Endothelial cell of umbilical vein (primary cell): ENCODE results near the gene ALPL. TPM values are rescaled to one million over a fixed set of nuclear protein-coding genes. Genes with fewer than 3 reads are reported as not detected.

Experiments used
- BruUV-seq: library from RNA; stranded (reverse); fragments of 400-500 nt; replicated peaks from 2 replicates; lab custom pipeline; 2021; lab: Mats Ljungman, UMichigan
- CTCF ChIA-PET: fragments of 300-600, 350-600 bp; sonication (Branson Sonifier 250); formaldehyde crosslinking; loops from one replicate; lab custom pipeline; 2021; ENCODE audit warnings: antibody characterized with exemption, inconsistent platforms; lab: Charles Lee
- POLR2A ChIA-PET: fragments of 300-600, 350-600 bp; sonication (Branson Sonifier 250); formaldehyde crosslinking; loops from one replicate; lab custom pipeline; 2021; ENCODE audit warnings: antibody characterized with exemption, inconsistent platforms; lab: Charles Lee
- DNase-seq: peaks from one replicate; pipeline ENCODE4 v3.0.0-alpha.2; 2011; ENCODE audit warnings: low read depth, low spot score
- FAIRE-seq: peaks from 2 replicates; lab custom pipeline; 2011; peaks lifted over from hg19 to GRCh38; lab: Jason Lieb, UNC
- H2AFZ ChIP-seq: 2 replicates; pipeline ENCODE4 v1.6.0; 2012; ENCODE audit warnings: low read depth, low read length, control low read depth, inconsistent platforms
- H3K27ac ChIP-seq: 2 replicates; pipeline ENCODE4 v1.5.1; 2011; ENCODE audit warnings: low read depth, mild to moderate bottlenecking, control low read depth, low read length, moderate library complexity; ENCODE audit not compliant: insufficient read depth
- H3K27me3 ChIP-seq, 2 experiments: 2 replicates each; pipeline versions ENCODE4 v1.6.0 to v1.6.1; 2011; ENCODE audit warnings: low read length in 2 of 2, mixed read lengths in 1 of 2; ENCODE audit not compliant: control insufficient read depth in 2 of 2, insufficient read depth in 2 of 2
- H3K36me3 ChIP-seq, 2 experiments: 2 replicates in 1 of 2; 3 replicates in 1 of 2; pipeline ENCODE4 v1.5.1; 2011; ENCODE audit warnings: low read length in 2 of 2, mild to moderate bottlenecking in 1 of 2, moderate library complexity in 1 of 2; ENCODE audit not compliant: control insufficient read depth in 2 of 2, insufficient read depth in 2 of 2; ENCODE audit errors: extremely low read depth in 1 of 2
- H3K4me1 ChIP-seq: 3 replicates; pipeline ENCODE4 v1.5.1; 2011; ENCODE audit warnings: mild to moderate bottlenecking, low read length; ENCODE audit not compliant: control insufficient read depth, insufficient read depth; ENCODE audit errors: extremely low read depth
- H3K4me2 ChIP-seq: 2 replicates; pipeline ENCODE4 v1.6.1; 2011; ENCODE audit warnings: low read length, control low read depth, mixed read lengths; ENCODE audit not compliant: insufficient read depth
- H3K4me3 ChIP-seq, 3 experiments: fragments of 200-600 bp in 1 of 3; sonication (generic), shearing (Covaris generic) in 1 of 3; replicated peaks in 1 of 3; 2 replicates each; pipeline ENCODE4 v1.5.1; 2011 to 2016; ENCODE audit warnings: control low read depth in 3 of 3, low read length in 3 of 3, mild to moderate bottlenecking in 2 of 3, inconsistent platforms in 1 of 3, low read depth in 1 of 3, moderate library complexity in 1 of 3; ENCODE audit not compliant: insufficient read depth in 1 of 3
- H3K79me2 ChIP-seq: 2 replicates; pipeline ENCODE4 v1.6.0; 2012; ENCODE audit warnings: low read length, inconsistent platforms; ENCODE audit not compliant: control insufficient read depth, insufficient read depth
- H3K9ac ChIP-seq: replicated peaks from 2 replicates; pipeline ENCODE3; 2011; ENCODE audit warnings: low read length, control low read depth; ENCODE audit not compliant: insufficient read depth; ENCODE audit errors: extremely low read depth
- H3K9me1 ChIP-seq: replicated peaks from 3 replicates; pipeline ENCODE4 v1.6.0; 2011; ENCODE audit warnings: mild to moderate bottlenecking, low read length; ENCODE audit not compliant: control insufficient read depth, insufficient read depth; ENCODE audit errors: extremely low read depth
- H3K9me3 ChIP-seq: replicated peaks from 2 replicates; pipeline ENCODE4 v1.5.1; 2012; ENCODE audit warnings: low read length, inconsistent platforms; ENCODE audit not compliant: control insufficient read depth, insufficient read depth
- H4K20me1 ChIP-seq: replicated peaks from 2 replicates; pipeline ENCODE3; 2011; ENCODE audit warnings: mild to moderate bottlenecking, low read length; ENCODE audit not compliant: control insufficient read depth, insufficient read depth; ENCODE audit errors: extremely low read depth
- CTCF ChIP-seq, 2 donors: IDR thresholded peaks; 1 replicate in 1 of 2; 2 replicates in 1 of 2; pipeline ENCODE4 v1.5.1; 2011; ENCODE audit warnings: low read length in 2 of 2, mild to moderate bottlenecking in 2 of 2, moderate library complexity in 2 of 2, control low read depth in 1 of 2, inconsistent platforms in 1 of 2, low read depth in 1 of 2; ENCODE audit not compliant: insufficient read depth in 1 of 2; ENCODE audit errors: extremely low read depth in 1 of 2
- EZH2 ChIP-seq: IDR thresholded peaks from 2 replicates; pipeline ENCODE4 v1.6.1; 2012; ENCODE audit warnings: borderline replicate concordance, low read depth, mild to moderate bottlenecking, moderate library complexity, low read length, inconsistent platforms; ENCODE audit not compliant: severe bottlenecking
- FOS ChIP-seq: IDR thresholded peaks from 2 replicates; pipeline ENCODE4 v1.6.1; 2011; ENCODE audit warnings: mild to moderate bottlenecking, low read length, moderate library complexity, borderline replicate concordance; ENCODE audit not compliant: insufficient read depth
- GATA2 ChIP-seq: IDR thresholded peaks from 2 replicates; pipeline ENCODE4 v1.7.0; 2011; ENCODE audit warnings: low read depth, mild to moderate bottlenecking, moderate library complexity, mixed read lengths, low read length; ENCODE audit not compliant: insufficient read length, insufficient read depth
- JUN ChIP-seq: IDR thresholded peaks from 2 replicates; pipeline ENCODE4 v1.6.1; 2011; ENCODE audit warnings: borderline replicate concordance, low read depth; ENCODE audit not compliant: insufficient read length, insufficient read depth
- MAX ChIP-seq: IDR thresholded peaks from 2 replicates; pipeline ENCODE4 v1.6.1; 2011; ENCODE audit not compliant: insufficient read depth, insufficient read length
- MYC ChIP-seq: IDR thresholded peaks from one replicate; pipeline ENCODE4 v1.6.1; 2011; ENCODE audit warnings: mild to moderate bottlenecking, low read depth, low read length
- POLR2A ChIP-seq: IDR thresholded peaks from 2 replicates; pipeline ENCODE4 v1.6.1; 2012; ENCODE audit warnings: low read depth, mild to moderate bottlenecking, control low read depth, low read length
- POLR2AphosphoS5 ChIP-seq: IDR thresholded peaks from 2 replicates; pipeline ENCODE4 v1.6.1; 2012; ENCODE audit warnings: low read depth, mild to moderate bottlenecking, control low read depth, low read length, moderate library complexity; ENCODE audit not compliant: insufficient read depth
- dilution Hi-C: fragments of 300-500 bp; cut with MboI; formaldehyde crosslinking; loops from one replicate; pipeline ENCODE4 v1.15.0; 2019; ENCODE audit warnings: low sequenced_read_pairs; ENCODE audit not compliant: extremely low pct_ligation_motif_present
- intact Hi-C: fragments of 100-400 bp; cut with micrococcal nuclease; formaldehyde crosslinking; loops from one replicate; pipeline ENCODE4 v1.10.0; 2022
- polyA plus RNA-seq, 4 experiments: library from polyadenylated mRNA; depleted of rRNA in 3 of 4; stranded (reverse) in 3 of 4; unstranded in 1 of 4; fragments of >200 nt; gene quantifications; 2 replicates each; pipeline versions ENCODE4 v1.2.1 to v1.2.3, GENCODE V29; 2011 to 2012; ENCODE audit warnings: missing spikeins in 1 of 4
- total RNA-seq: library from RNA; stranded (reverse); gene quantifications from 2 replicates; pipeline ENCODE4 v1.2.3, GENCODE V29; 2021

ALPL gene
- total and polyA plus RNA-seq, 2 donors (not counting 3 experiments of a cell fraction or from before 2014, with no cell fraction given): 0.38 to 0.92 TPM

DNA sequence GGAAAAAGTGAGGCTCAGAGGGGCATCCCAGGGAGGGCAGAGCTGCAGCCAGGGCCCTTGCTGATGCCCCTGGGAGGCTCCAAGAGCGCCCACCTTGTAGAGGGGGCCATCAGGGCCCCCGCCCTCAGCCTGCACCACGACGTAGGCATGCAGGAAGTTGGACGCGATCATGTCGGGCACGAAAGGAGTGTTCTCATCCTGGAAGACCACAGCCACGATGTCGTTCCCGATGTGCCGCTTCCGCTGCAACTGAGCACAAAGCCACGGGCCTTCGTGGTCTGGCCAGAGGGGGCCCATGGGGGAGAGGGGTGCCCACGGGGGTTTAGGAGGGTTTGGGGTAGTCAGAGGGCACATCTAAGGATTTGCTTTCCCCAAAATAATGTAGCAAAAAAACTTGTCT is 100.8 kb downstream of the ALPL start:
- no peak overlapping the region for H3K4me3 ChIP-seq
- dilution Hi-C loops: no loop called here
- no peaks in the 10 kb centered on the region for H4K20me1 ChIP-seq
- intact Hi-C loops: no loop called here
- no peaks in the 10 kb centered on the region for H3K36me3 ChIP-seq
- H3K9me1 ChIP-seq: no peaks in the 10 kb centered on the region
- no peaks in the 10 kb centered on the region for H3K79me2 ChIP-seq
- no peak overlapping the region for H3K27ac ChIP-seq
- H3K4me1 ChIP-seq: no peaks in the 10 kb centered on the region
- ChIA-PET CTCF (interaction anchor here (1.0 to 2.0 kb wide), 5 partner anchors 13 to 240 kb away, joined by 3 to 6 read pairs (median 4); no protein-coding TSS in a partner anchor), POLR2A (no interaction called here)
- no TSS peak for BruUV-seq
- no peaks in the 10 kb centered on the region for H3K9me3 ChIP-seq
- no peak overlapping the region for H3K4me2 ChIP-seq
- H3K9ac ChIP-seq: no peak overlapping the region
- FAIRE-seq: no peak
- no peak overlapping the region for H2AFZ ChIP-seq
- no peak for TF ChIP-seq JUN
- TF ChIP-seq EZH2: no peak
- DNase-seq: no peak
- peaks cover 0 to 4% of the 10 kb centered on the region in 2 experiments for H3K27me3 ChIP-seq

GRCh38 chr1:21610989-21611785 is 102.0 kb downstream of the ALPL start:
- H3K9me1 ChIP-seq: no peaks in the 10 kb centered on the region
- intact Hi-C loops (no loop called here), dilution Hi-C loops (no loop called here)
- no peak overlapping the region for H3K27ac ChIP-seq
- no peaks in the 10 kb centered on the region for H3K79me2 ChIP-seq
- no TSS peak for BruUV-seq
- FAIRE-seq: no peak
- no peaks in the 10 kb centered on the region for H3K4me1 ChIP-seq
- H4K20me1 ChIP-seq: no peaks in the 10 kb centered on the region
- H2AFZ ChIP-seq: no peak overlapping the region
- no peak overlapping the region for H3K4me3 ChIP-seq
- H3K4me2 ChIP-seq: no peak overlapping the region
- POLR2A ChIA-PET: no interaction called here
- no peaks in the 10 kb centered on the region for H3K36me3 ChIP-seq
- no peaks in the 10 kb centered on the region for H3K9me3 ChIP-seq
- no peak overlapping the region for H3K9ac ChIP-seq
- no peak for TF ChIP-seq CTCF (IDR thresholded peaks at IDR 0.05; ENCODE audit: extremely low read depth in 1 of 2, insufficient read depth in 1 of 2, low read depth in 1 of 2, low read length in 2 of 2)
- no peak for TF ChIP-seq POLR2A
- TF ChIP-seq MAX: no peak
- no peak for TF ChIP-seq POLR2AphosphoS5
- no peak for TF ChIP-seq FOS
- TF ChIP-seq MYC: no peak
- TF ChIP-seq GATA2: no peak
- no peak for TF ChIP-seq JUN
- TF ChIP-seq EZH2: no peak
- DNase-seq: no peak
- H3K27me3 ChIP-seq: peaks cover 0 to 4% of the 10 kb centered on the region in 2 experiments
- CTCF ChIA-PET: interaction anchor here (1.0 to 2.0 kb wide), 5 partner anchors 12 to 241 kb away, joined by 3 to 6 read pairs (median 4); no protein-coding TSS in a partner anchor
